Islet of Langerhans (tissue), 1 donor: ENCODE measurements around the gene ARHGAP26.

Source experiments
- FAIRE-seq: peaks from one replicate; lab custom pipeline; 2011; peaks lifted over from hg19 to GRCh38; lab: Jason Lieb, UNC

The ARHGAP26 gene

DNA sequence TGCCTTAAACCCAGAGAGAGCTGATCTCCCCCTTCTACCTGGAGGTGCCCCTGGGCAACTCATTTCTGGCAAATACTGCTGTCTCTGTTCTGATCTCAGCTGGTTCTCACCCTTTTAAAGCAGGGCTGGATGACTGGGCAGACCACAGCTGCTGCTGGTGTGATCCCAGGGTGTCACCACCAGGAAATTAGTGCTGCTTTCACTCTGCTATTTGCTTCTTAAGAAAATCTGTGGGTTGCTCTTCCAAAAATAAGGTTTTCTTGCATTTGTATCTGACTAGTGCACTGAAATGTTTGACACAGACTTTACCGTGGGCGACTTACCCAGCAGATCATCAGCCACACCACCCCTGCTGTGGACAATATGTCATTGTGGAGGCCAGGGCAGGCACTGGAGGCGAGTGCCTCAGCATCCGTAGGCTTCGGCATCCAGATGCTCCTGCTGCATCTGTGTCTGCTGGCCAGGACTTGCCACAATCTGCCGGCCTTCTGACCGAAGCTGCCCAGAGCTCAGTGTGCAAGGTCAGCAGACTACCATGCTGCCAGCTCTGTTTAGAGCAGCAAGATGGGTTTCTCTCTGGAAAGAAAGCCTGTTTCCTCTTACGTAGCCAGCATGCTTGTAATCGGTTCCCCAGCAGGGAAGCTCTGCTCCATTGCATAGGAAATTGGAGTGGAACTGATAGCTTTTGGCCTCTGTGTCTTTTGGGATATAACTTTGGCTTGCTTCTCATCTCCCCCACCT, 13.6 kb downstream of the ARHGAP26 start:
- no peak for FAIRE-seq

DNA sequence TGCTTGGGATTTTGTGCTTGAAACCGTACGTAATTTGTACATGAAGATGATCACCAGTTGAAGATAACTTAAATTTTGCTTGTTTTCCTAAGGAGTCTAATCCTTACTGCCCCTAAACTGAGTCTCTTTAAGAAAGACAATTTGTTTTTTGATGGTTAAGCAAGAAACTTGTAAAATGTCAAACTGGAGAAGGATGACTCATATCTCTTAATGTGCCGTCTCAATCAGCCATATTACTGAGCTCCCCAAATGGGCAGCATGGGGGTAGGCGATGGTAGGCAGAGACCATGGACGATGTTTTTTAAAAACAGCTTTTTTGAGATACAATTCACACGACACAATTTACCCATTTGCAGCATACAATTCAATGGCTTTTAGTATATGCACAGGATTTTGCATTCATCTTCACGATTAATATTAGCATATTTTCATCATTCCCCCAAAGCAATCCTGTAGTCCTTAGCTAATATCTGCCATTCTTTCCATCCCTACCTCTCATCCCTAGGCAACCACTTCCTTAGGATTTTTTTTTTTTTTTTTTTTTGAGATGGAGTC, 14.3 kb downstream of the ARHGAP26 start:
- no peak for FAIRE-seq

DNA sequence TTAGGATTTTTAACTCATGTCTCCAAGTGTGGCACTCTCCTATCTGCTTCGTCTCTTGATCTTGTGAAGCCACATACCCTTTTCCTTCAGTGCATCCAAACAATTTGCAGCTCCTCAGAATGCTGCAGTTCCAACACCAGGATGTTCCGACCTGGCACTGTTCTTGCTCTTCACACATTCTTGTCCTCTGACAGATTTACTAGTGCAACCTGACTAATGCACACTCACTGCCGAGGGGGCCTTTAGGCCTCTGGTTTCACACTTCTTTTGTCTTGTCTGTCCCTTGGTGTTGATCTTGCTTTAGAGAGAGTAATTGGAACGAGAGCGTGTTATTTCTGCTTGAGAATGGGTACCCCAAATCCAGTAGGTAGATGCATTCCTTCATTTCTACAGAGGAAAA, 15.0 kb downstream of the ARHGAP26 start:
- no peak for FAIRE-seq

DNA sequence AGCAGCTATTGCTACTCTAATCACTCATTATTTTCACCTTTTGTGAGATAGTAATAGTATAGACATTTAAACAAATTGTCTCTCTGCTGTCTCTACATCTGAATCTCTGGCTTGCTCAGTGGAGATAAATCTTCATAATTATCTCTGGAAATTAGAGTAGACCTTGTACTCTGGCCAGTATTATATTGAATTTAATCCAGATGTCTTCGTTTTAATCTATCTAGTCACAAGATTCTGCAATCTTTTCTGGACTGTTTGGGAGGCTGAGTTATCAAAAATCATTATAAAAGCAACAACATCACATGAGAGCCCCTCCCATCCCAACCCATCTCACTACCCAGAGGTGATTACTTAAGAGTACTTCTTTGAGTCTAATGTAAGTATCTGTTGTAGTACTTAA, 19.0 kb downstream of the ARHGAP26 start:
- FAIRE-seq, result no peak

DNA sequence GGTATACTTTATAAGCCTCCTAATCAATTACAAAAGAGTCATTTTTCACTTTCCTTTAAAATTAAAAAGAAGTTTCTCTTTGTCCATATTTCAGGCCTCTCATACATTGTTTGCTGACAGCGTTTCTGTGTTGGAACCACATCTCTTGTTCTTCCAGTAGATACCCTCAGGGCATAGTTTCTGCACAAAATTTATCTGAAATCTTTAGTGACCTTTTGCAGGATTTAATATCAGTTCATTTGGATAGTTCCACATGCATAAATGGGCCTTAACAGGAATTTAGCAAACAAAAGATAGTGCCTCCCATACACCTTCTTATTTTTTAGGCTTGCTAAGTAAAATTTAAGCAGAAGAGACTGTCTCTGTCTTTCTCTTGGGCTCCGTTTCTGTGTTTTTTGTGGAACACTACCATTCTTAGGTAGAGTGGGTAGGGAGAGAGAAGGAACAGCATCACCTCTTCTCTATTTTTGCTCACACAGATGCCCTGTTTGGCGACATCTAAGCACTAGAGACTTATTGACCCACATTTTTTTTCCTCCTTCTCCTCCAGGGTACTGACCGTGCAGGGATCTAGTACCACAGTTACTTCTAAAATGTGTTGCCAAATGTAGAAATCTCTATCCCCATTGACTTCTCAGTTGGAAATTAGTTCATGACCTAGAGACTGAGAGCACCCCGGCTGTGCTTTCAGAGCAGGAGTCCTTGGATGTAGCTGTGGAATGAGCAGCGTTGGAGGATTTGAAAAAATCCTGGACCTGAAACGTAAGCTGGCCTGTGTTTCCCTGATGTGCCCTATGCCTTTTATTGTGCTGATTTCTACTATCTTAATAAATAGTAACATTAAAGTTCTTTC, 22.1 kb downstream of the ARHGAP26 start:
- FAIRE-seq, result no peak

DNA sequence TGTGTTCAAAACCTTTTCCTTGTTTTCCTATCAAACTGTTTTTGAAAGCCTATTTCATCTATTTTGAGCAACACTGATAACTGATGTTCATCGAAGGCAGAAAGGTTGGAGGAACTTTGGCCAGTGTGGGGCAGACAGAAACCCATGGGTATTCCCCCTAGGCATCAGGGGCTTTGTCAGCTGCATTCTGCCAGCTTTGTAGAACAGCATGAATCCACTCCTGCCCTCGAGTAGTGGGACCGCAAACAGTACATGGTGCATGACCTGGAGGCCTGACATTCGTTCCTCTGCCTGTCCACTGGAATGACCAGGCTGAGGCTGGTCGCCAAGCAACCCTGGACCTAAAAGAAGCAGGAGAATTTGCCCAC, 22.7 kb downstream of the ARHGAP26 start:
- FAIRE-seq, result no peak

DNA sequence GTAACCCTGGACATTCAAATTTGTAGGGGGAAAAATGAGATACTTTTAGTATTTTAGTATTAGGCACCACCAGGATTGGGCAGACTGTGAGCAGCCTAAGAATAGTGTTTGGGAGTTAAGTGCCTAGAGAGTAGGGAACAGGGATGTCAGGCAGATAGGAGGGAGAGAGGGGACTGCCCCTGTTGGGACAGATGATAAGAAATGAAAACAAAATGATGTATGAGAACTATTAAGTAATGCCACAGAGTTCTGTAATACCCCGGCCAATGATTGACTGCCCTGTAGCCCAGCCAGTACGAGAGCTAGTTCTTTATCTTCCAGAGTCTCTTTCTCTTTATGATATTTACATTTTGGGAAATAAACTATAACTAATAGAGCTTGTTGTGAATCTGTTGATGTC, 24.4 kb downstream of the ARHGAP26 start:
- no peak for FAIRE-seq

DNA sequence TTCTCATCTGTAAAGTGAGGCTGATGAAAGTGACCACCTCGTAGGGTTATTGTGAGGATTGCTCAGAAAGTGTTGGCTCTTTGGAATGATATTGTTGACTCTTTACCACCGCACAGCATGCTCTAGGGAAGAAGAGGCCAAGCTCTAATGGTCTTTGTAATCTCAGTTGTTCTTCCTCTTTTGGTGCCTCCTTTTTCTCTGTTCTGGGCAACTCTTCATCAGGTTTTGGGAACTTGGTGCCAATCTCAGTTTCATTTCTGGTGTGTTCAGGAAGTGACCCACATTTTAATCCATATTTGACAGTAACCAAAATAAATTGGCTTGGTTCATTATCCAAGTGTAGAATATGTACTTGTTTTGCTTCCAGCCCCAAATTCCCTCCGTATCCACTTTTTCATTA, 25.1 kb downstream of the ARHGAP26 start:
- no peak for FAIRE-seq

DNA sequence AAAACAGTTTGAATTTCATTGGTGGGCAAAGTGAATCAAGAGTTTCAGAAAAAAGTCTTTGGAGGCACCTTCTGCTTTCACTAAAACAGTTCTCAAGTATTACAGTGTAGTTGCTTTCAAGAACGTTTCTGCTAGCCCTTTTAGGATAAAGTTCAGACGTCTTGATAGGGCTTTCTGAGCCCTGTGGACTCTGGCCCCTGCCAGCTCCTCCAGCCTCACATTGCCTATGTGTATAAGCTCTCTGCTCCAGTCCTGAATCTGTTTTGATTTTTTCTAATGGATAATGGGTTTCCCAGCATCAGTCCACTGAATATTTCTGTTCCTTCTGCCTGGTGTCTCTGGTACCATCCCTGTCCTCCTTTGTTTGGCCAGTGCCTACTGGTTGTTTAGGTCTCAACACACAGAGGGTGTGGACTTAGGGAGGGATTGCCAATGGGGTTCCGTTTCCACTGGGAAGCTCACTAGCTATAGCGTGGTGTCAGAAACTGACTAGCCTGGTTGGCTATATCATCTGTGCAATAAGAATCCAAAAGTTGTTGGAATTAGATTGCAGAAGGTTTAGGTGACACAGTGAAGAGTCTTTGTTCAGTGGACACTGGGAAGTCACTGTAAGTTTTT, 26.4 kb downstream of the ARHGAP26 start:
- FAIRE-seq, result no peak

DNA sequence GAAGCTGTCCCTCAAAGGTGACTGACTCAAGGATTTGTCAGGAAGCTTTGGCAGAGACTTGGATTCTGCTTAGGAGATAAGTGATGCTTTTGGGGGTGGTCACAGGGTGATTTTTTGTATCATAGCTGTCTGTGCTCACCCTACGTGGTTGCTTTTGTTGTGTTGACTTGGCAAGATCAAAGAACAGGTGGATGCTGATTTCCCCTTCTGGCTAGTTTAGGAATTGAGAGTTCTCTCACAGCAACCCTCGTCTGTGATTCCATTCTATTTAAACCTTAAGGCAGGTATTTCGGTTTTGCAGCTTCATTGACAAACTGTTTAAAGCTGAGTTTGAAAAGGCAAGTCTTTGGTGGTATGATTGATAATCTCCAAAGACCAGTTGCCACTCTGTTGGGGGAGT, 27.2 kb downstream of the ARHGAP26 start:
- no peak for FAIRE-seq

DNA sequence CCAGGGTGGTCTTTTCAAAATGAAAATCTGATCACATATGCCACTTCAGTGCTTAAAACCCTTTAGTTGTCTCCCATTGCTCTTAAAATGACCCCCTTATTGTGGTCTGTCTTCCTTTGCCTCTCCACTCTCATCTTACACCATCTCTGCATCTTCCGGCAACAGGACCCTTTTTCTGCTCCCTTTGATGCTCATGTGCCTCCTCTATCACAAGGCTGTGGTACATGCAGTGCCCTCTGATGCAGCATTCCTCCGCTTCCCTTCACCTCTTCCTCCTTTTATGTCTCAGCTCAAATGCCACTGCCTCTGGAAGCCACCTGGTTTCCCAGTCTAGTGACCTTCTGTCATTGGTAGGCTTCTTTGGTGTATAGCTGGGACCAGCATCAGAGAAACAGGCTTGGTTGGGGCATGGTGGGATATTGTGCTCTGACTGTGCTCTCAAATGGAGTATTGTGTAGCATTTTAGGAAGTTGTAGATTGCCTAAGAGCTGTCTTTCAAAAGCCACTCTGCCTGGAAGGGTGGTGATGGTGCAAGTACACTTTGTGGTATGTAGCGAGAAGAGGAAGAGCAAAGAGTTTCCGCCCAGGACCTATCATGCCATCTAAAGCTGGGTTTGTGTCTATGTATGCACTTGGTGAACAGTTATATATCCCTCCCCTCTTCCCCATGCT, 28.1 kb downstream of the ARHGAP26 start:
- no peak for FAIRE-seq

DNA sequence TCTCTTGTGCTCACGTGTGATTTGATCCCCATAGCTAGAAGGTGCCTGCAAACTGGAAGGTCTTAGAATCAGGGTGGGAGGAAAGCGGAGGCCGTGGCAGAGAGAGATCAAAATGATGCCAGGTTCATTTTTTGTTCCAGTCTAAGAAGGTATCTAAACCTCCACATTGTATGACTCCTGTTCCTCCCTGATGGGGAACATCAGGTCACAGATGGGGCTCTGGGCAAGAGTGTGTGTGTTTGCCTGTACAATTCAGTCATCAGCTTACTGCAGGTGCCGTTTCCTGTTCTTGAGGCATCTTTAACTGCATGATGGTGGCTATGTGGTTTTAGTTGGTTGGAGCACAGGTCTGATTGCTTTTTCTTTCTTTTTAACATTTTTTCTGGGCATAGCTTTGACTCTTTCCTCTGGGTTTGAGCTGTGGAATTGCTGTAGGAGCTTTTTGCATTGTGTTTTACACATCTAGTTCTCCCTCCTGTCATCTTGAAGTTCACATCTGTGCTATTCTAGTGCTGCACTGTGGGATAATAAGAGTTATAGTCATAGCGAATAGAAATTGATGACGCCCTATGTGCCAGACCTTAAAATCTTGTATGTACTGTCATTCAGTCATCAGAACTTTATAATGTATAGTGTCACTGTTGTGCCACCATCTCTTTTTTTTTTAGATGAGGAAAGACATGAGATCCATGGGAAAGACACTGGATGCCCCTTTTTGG, 30.8 kb downstream of the ARHGAP26 start:
- no peak for FAIRE-seq

DNA sequence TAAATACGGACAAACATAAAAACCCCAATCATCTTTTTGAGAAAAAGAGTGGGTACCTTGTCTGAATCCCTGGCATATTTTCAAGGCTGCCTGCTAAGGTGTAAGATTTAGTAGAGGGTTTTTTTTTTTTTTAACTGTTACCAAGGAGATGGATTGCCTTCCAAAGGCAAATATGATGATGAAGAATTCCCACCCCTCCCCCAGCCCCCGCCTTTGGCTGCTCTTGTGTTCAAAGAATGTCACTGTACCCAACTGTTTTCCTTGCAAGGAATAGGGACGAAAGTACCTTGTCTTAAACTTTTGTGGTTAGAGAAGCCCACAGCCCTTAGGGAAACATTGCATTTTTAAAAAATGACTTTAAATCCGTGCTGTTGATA, 31.3 kb downstream of the ARHGAP26 start:
- FAIRE-seq, result no peak

DNA sequence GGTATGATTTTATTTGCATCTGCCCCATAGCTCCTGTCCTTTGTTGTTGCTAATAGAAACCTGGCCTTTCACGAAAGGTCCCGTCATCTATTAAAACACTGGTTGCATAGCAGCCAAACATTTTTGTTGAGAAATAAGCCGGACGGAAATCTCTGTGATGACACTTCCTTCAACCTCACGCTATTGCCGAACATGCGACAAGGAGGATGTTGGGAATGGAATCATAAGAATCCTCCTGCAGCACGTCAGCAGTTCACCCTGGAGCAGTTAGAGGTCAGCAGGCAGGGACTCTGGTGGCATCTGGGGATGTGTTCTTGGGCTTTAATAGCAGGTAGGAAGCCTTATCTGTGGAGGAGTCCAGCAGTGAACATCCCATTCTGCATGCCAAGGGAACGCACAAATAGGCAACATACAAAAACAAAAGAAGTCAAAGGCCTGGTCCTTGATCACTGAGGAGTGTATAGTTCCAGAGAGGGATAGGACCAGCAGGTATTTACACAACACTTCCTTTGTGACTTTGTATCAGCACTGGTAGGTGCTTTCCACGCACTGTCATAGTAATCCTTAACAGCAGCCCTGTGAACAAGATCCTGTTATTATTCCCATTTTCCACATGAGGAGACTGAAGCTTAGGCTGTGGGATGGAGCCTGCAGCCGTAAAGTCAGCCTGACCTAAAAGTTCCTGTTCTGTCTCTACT, 33.4 kb downstream of the ARHGAP26 start:
- no peak for FAIRE-seq

DNA sequence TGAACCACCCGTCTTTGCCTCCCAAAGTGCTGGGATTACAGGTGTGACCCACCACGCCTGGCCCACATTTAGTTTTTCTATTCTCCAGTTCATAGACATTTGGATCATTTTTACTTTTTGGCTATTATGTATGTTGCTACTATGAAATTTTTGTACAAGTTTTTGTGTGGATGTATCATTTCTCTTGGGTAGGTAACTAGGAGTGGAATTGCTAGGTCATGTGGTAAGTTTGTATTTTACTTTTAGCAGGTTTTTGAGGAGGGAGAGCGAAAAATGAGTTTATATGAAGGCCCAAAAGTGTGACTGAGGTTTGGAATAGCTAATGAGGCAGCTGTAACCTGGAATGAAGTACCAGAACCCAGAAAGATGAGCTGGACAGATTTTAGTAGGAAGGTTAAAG, 35.2 kb downstream of the ARHGAP26 start:
- FAIRE-seq, result no peak

DNA sequence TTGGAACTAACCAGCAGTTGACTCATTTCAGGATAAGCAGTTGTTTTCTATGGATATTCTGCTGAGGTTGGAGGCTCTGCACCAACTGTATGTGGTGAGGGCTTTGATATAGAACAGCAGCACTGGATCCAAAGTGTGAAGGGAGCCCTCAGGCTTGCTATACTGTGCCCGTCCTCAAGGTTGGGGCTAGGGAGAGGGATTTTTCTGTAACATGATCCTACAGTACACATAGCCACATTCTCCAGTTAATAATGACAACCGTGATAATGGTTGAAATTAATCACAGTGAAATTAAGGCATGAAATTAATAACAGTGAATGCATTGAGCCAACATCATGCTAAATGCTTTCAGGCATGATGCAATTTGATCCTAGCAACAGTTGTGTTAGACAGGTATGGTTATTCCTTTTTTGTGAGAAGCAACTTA, 36.7 kb downstream of the ARHGAP26 start:
- no peak for FAIRE-seq

DNA sequence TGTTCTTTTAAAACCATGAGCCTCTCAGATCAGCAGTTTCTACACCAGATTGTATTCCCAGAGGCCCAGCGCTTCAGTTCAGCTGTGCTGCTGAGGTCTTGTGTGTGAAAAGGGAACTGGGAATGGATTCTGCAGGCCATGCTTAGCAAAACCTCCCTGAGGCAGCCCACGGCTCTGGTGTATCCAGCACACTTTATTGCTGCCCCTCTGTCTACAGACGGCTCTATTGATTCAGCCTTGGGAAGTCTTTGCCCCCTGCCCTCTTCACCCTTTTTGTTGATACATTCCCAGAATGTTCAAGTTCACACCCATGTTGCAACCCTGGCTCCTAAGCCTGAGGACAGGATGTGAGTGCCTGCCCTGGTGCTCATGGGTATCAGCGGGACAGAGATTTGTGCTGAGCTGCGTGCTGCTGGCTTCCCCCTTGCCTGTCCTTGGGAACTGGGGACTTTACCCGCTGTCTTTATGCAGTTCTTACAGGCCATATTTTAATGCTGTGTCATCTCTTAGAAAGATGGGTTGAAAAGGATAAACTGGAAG, 37.3 kb downstream of the ARHGAP26 start:
- FAIRE-seq, result no peak

DNA sequence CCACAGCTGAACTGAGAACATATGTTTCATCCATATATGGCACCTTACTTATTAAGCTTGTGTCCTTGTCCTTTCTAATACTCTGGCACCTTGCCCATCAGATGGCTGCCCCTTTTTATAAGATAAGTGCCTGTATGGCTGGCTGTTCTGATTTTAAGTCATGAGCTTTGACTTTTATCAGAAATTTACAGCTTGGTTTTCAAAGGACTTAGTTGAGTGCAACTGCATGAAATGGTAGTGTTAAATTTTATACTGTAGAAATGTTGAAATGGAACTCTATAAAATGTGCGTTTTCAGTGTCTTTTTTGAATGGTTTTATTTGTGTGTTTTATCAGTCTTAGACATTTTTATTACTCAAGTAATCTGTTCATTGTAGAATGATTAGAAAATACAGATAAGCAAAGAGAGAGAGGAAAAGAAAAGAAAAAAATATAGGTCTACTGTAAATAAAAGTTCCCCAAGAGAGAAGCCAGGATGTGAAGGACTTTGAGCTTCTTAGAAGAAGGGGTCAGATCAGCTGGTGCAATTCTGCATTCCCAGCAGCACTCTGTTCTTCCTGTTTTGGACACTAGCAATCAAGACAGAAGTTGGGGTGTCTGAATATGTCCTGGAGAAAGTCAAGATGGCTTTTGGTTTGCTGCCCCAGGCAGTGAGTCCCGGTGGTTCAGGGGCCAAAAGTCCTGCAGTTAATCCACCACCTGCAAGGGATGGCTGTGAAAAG, 38.9 kb downstream of the ARHGAP26 start:
- no peak for FAIRE-seq

DNA sequence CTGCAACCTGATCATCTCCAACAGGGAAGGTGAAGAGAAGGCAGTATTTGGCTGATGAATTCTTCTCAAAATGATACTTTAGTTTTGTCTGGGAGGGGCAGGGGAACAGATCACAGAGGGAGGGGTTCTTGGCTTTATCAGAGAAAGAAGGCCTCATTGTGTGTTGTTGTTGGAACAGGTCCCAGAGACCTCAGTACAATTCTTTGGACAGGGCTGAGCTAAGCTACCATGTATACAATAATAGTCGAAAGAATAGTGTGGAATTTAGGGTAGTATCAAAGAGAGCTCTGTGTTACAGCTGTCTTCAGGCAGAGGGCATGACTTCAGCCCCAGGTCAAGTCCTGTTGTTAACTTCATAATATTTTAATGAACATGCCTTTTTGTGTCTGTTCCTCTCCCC, 39.9 kb downstream of the ARHGAP26 start:
- FAIRE-seq, result no peak

DNA sequence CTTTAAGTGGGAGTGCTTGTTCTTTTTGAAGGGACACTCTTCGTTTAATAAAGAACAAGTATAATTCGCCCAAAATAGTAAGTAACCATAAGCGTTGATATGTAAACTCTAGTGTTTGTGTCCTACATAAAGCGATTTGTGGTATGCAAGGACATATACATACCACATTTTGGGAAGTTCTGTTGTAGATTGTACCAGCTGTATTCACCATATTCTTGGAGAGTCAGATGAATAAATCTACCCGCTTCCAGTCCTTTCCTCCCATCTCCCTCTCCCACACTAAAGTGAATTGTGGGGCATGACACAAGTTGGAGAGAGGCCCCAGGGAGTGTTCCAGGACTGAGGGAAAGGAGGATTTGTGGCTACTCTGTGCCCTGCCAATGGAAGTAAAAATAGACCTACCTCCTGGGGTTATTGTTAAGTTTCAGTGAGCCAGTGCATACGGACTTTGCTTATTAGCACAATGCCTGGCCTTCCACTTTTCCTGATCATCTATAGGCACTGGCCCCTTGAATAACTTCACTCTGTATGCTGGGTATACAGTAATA, 40.6 kb downstream of the ARHGAP26 start:
- FAIRE-seq, result no peak
